ENCODE data around the gene S100A7A.

Gene S100A7A

GRCh38 chr1:153434746-153435455, 18.6 kb downstream of the S100A7A start:
- POLR2A ChIA-PET: no interaction called here
- CTCF ChIA-PET: interaction anchor here (0.9 kb wide), 1 partner anchor 60 kb away, joined by 3 read pairs; no protein-coding TSS in a partner anchor
- DNase-seq (ENCODE audit: extremely low spot score): no peak
- TF ChIP-seq, protein P1, sequence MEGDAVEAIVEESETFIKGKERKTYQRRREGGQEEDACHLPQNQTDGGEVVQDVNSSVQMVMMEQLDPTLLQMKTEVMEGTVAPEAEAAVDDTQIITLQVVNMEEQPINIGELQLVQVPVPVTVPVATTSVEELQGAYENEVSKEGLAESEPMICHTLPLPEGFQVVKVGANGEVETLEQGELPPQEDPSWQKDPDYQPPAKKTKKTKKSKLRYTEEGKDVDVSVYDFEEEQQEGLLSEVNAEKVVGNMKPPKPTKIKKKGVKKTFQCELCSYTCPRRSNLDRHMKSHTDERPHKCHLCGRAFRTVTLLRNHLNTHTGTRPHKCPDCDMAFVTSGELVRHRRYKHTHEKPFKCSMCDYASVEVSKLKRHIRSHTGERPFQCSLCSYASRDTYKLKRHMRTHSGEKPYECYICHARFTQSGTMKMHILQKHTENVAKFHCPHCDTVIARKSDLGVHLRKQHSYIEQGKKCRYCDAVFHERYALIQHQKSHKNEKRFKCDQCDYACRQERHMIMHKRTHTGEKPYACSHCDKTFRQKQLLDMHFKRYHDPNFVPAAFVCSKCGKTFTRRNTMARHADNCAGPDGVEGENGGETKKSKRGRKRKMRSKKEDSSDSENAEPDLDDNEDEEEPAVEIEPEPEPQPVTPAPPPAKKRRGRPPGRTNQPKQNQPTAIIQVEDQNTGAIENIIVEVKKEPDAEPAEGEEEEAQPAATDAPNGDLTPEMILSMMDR (IDR thresholded peaks at IDR 0.05; ENCODE audit: control extremely low read depth, extremely low read depth, low read depth, missing control alignments): no peak

- DNase-seq (ENCODE audit: extremely low spot score): no peak
- TF ChIP-seq, protein P1 (IDR thresholded peaks at IDR 0.05; ENCODE audit: control extremely low read depth, extremely low read depth, low read depth, missing control alignments): no peak
- ChIA-PET CTCF (no interaction called here), POLR2A (no interaction called here)
These were observed 20.9 kb downstream of the S100A7A start for GRCh38 chr1:153437236-153437635.

- POLR2A ChIA-PET: no interaction called here
- no peak for DNase-seq (ENCODE audit: extremely low spot score)
- TF ChIP-seq, protein P1 (IDR thresholded peaks at IDR 0.05; ENCODE audit: control extremely low read depth, extremely low read depth, low read depth, missing control alignments): no peak
- CTCF ChIA-PET: no interaction called here
These were observed 22.3 kb downstream of the S100A7A start for GRCh38 chr1:153438599-153438998.

DNA sequence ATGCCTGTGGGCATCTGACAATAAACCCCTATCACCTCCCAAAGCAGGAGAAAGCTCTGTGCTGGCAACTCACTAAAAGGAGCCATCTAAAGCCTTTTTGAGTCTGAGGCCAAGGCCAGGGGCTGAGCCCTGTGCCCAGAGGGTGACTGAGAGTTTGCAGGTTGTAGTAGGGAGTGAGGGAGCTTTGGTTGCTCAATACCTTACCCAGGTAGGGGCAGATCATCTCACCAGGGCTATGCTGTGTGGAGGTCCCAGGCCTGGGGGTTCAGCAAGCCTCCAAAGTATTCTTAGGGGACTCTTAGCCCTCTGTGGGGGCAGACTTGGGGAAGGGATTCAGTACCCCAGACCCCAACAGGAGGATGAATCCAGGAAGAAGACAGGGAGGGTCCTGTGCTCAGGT, 23.0 kb downstream of the S100A7A start:
- POLR2A ChIA-PET: no interaction called here
- TF ChIP-seq, protein P1 (IDR thresholded peaks at IDR 0.05; ENCODE audit: control extremely low read depth, extremely low read depth, low read depth, missing control alignments): no peak
- DNase-seq (ENCODE audit: extremely low spot score): no peak
- CTCF ChIA-PET: interaction anchor here (1.2 kb wide), 1 partner anchor 56 kb away, joined by 4 read pairs; no protein-coding TSS in a partner anchor

GRCh38 chr1:153441238-153441755, 25.0 kb downstream of the S100A7A start:
- DNase-seq (ENCODE audit: extremely low spot score): no peak
- TF ChIP-seq, protein P1 (IDR thresholded peaks at IDR 0.05; ENCODE audit: control extremely low read depth, extremely low read depth, low read depth, missing control alignments): no peak
- POLR2A ChIA-PET: no interaction called here
- CTCF ChIA-PET: no interaction called here

- CTCF ChIA-PET: no interaction called here
- POLR2A ChIA-PET: no interaction called here
- TF ChIP-seq, protein P1 (IDR thresholded peaks at IDR 0.05; ENCODE audit: control extremely low read depth, extremely low read depth, low read depth, missing control alignments): no peak
- no peak for DNase-seq (ENCODE audit: extremely low spot score)
These were observed 27.2 kb downstream of the S100A7A start for GRCh38 chr1:153443486-153443885.

Data from GM10248 (cell line).